SH-SY5Y (cell line): ENCODE measurements around the gene C9.

Experiments used
- GATA2 ChIP-seq: IDR thresholded peaks from 2 replicates; pipeline ENCODE4 v1.6.1; 2011; ENCODE audit warnings: mild to moderate bottlenecking, low read depth, low read length
- GATA3 ChIP-seq: IDR thresholded peaks from 2 replicates; pipeline ENCODE4 v1.6.1; 2011; ENCODE audit warnings: low read depth, mild to moderate bottlenecking, low read length, moderate library complexity

GRCh38 chr5:39340506-39340905 lies 23.8 kb downstream of the C9 start:
- TF ChIP-seq GATA3, result no peak
- TF ChIP-seq GATA2, result no peak
